Activated naive CD4-positive, alpha-beta T cell treated with anti-CD3 and anti-CD28 coated beads for 36 hours (primary cell): ENCODE results near the gene ARF1. TPM values are rescaled to one million over a fixed set of nuclear protein-coding genes. Genes with fewer than 3 reads are reported as not detected.
A peak's percentile ranks its signal among the peaks of the same experiment; 100 is the strongest.

ENCODE experiments used
- CTCF ChIA-PET: fragments of 350-600 bp; sonication (Branson Sonifier 250); formaldehyde crosslinking; loops from one replicate; lab custom pipeline; 2021; ENCODE audit warnings: antibody characterized with exemption; lab: Charles Lee
- DNase-seq: peaks from one replicate; pipeline ENCODE4 v3.0.0-alpha.2; 2020
- H3K27ac Mint-ChIP-seq: one replicate; pipeline ENCODE4 v1.8.0; 2021; ENCODE audit warnings: mild to moderate bottlenecking, mixed read lengths
- H3K27me3 Mint-ChIP-seq: one replicate; pipeline ENCODE4 v1.8.0; 2021; ENCODE audit warnings: low read depth, mixed read lengths
- H3K36me3 Mint-ChIP-seq: one replicate; pipeline ENCODE4 v1.8.0; 2021; ENCODE audit warnings: low read depth, mixed read lengths
- H3K4me1 Mint-ChIP-seq: one replicate; pipeline ENCODE4 v1.8.0; 2021; ENCODE audit warnings: low read depth, mixed read lengths
- H3K4me3 Mint-ChIP-seq: one replicate; pipeline ENCODE4 v1.8.0; 2021; ENCODE audit warnings: mild to moderate bottlenecking, moderate library complexity, mixed read lengths
- H3K9me3 Mint-ChIP-seq: one replicate; pipeline ENCODE4 v1.8.0; 2021; ENCODE audit warnings: mixed read lengths
- intact Hi-C: fragments of 100-400 bp; cut with micrococcal nuclease; formaldehyde crosslinking; loops from one replicate; pipeline ENCODE4 v1.15.1; 2023
- total RNA-seq, 2 experiments: library from RNA; stranded (reverse); gene quantifications; one replicate each; pipeline ENCODE4 v1.2.3, GENCODE V29; 2021

The ARF1 gene
- total RNA-seq, 2 experiments from 2014 or later = 346 to 358 TPM

DNA sequence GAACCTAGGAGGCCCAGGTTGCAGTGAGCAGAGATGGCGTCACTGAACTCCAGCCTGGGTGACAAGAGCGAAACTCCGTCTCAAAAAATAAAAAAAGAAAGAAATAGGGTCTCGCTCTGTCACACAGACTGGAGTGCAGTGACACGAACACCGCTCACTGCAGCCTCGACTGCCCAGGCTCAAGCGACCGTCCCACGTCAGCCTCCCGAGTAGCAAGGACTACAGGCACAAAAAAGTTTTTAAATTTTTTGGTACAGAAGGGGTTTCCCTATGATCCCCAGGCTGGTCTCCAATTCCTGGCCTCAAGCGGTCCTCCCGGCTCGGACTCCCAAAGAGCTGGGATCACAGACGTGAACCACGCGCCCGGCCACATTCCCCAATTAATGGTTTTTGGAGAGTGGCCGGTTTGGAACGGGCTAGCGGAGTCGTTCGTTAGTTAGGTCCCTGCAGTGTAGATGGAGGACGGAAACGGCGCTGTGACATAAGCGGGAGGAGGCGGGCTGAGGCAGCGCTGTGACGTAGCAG is 57.0 kb downstream of the ARF1 start:
- peak overlapping the region; percentile 98 for H3K27ac Mint-ChIP-seq
- no peaks in the 10 kb centered on the region for H3K9me3 Mint-ChIP-seq
- peaks cover 25% of the 10 kb centered on the region for H3K4me1 Mint-ChIP-seq
- DNase-seq = no peak
- peak overlapping the region; percentile 97 for H3K4me3 Mint-ChIP-seq
- no peaks in the 10 kb centered on the region for H3K27me3 Mint-ChIP-seq
- intact Hi-C loops = no loop called here
- peaks cover 4% of the 10 kb centered on the region for H3K36me3 Mint-ChIP-seq
- CTCF ChIA-PET = interaction anchor here (0.6 to 1.8 kb wide), 2 partner anchors 9 to 27 kb away, joined by 3 to 4 read pairs; no protein-coding TSS in a partner anchor

DNA sequence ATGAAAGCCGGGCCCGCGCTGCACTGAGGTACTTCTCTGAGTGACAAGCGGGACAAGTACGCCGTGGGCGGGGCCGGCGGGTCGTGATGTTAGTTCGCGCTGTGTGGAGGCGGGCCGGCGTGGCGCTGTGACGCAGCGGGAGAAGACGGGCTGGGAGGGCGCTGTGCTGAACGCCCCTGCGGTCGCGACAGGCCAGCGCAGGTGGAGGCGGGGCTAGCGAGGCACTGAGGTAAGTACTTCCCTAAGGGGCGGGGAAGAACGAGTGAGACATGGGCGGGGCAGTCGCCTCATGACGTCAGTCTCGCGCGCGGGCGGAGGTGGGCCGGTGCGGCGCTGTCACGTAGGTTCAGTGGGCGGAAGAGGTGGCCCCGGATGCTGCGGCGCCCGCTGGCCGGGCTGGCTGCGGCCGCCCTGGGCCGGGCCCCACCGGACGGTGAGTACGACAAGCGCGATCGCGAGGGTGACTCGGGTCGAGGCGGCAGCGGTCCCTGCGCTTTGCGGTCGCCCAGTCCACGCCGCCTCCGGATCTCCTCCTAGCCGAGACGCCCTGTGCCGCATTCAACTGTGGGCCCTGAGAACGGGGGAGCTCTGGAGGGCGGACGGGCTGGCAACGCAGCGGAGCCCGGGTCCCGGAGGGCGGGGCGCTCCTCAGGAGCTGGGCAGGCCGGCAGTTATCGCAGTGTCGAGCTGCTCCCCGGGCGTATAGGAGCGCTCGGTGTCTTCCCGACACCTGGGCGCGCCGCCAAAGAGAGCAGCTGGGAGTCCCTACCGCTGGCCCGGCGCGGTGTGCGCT is 57.6 kb downstream of the ARF1 start, which contains the start of gene GUK1:
GUK1 (plus strand) TSS at position 349 of the 793 bp plus-strand sequence; CDS start at position 373, 24 bp downstream.
- Mint-ChIP-seq H3K9me3 (no peaks in the 10 kb centered on the region), H3K36me3 (peaks cover 4% of the 10 kb centered on the region), H3K27me3 (no peaks in the 10 kb centered on the region), H3K27ac (peak within 1 kb of the TSS; percentile 98), H3K4me1 (peaks cover 25% of the 10 kb centered on the region), H3K4me3 (peak within 1 kb of the TSS; percentile 97)
- CTCF ChIA-PET = interaction anchor here (0.6 to 1.8 kb wide), 5 partner anchors 9 to 145 kb away, joined by 3 to 6 read pairs (median 3); no protein-coding TSS in a partner anchor
- DNase-seq = peak; percentile 100
- intact Hi-C loops = loop anchor here (1.0 to 2.0 kb wide), 9 partner anchors 9 to 323 kb away; partner anchors contain the start of genes ARF1, C1orf35, IBA57 and MRPL55

DNA sequence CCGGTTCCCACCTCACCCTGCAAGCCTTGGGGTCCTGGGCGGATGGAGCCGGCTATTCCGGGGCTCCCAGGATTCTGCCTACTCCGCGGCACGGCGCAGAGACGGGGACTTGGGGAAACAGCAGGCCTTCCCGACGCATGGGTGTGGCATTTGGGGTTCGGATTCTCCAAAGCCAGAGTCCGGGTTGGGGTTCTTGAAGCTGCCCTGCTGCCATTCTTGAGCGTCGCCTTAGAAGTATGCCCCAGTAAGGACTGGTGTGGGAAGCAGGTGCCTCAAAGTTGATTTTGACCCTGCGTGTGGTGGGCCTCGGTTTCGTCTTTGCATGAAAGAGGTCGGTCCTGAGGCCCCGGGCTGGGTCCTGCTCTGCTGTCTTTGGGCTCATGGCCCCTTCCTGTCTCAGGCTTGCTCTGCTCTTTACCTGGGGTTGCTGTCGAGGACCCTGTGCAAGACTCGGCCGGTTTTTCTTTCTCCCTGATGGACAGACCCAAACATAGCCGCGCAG is 58.3 kb downstream of the ARF1 start:
- Mint-ChIP-seq H3K4me1 (peaks cover 25% of the 10 kb centered on the region), H3K9me3 (no peaks in the 10 kb centered on the region), H3K27ac (peak overlapping the region; percentile 93), H3K36me3 (peaks cover 4% of the 10 kb centered on the region), H3K4me3 (peak overlapping the region; percentile 97), H3K27me3 (no peaks in the 10 kb centered on the region)
- CTCF ChIA-PET = interaction anchor here (0.6 to 1.8 kb wide), 4 partner anchors 10 to 145 kb away, joined by 3 to 6 read pairs (median 4); no protein-coding TSS in a partner anchor
- DNase-seq = no peak
- intact Hi-C loops = loop anchor here (1.0 to 2.0 kb wide), 9 partner anchors 9 to 323 kb away; partner anchors contain the start of genes ARF1, C1orf35, IBA57 and MRPL55

DNA sequence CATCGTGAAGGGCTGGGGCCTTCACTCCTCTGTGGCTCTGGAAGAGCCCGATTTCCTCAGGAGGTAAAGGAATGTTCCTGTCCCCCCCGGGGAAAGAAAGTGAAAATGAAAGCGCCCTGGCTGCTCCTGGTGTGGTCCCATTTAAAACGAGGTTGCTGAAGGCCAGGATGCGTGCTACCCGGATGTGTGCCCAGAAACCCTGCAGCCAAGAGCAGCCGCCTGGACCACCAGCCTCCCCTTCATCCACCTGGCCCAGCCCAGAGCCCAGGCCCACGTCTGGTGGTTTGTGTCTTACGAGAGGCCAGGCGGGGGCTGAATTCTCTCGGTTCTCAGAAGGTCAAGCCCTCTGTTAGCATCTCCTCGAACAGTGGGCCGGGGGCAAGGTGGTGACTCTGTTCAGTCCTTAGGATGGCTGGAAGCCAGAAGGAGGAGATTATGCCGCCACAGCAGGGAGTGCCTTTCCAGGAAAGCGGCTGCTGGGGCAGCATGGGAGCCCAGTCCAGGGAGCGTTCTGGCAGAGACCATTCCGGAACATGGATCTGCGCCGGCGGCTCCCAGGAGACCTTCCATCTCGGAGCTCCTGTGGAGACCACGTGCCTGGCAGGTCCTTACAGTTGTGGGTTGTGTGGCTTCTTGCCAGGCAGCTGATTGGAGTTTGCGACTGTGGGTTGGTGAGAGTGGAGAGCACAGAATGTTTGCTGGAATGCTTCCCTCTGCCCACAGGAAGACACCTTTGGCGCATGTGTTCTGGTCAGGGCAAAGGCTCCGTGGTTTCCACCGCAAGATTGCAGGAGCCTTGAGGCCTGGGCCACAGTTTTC is 58.9 kb downstream of the ARF1 start:
- peak; percentile 47 for DNase-seq
- CTCF ChIA-PET = interaction anchor here (0.8 to 1.7 kb wide), 3 partner anchors 24 to 142 kb away, joined by 3 to 6 read pairs (median 3); no protein-coding TSS in a partner anchor
- Mint-ChIP-seq H3K4me1 (peaks cover 25% of the 10 kb centered on the region), H3K4me3 (peak overlapping the region; percentile 97), H3K9me3 (no peaks in the 10 kb centered on the region), H3K36me3 (peaks cover 4% of the 10 kb centered on the region), H3K27ac (peak overlapping the region; percentile 93), H3K27me3 (no peaks in the 10 kb centered on the region)
- intact Hi-C loops = loop anchor here (2.0 kb wide), 1 partner anchor 135 kb away; no protein-coding TSS in a partner anchor

DNA sequence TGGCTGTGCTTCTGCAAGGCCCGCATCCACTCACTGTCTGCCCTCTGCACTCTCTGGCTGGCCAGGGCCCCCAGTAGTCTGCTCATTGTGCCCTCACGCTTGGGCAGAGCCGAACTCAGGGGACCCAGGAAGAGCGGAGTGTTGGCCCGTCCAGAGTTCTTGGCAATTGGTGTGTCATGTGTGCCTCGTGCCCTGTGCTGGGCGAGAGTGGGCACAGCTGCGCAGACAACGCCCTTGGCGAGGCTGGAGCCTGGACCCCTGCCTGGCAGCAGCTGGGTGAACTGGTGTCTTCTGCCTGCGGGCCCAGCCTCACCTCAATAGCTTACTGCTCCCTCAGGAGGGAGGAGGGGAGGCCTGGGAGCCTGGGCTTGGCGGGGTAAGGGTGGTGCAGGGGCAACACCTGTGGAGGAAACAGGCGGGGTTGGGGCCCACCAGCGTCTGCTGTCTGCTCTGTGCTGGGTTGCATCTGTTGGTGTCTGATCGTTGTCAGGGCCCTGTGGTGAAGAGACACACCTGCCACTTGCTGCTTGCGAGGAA is 59.7 kb downstream of the ARF1 start:
- DNase-seq = no peak

DNA sequence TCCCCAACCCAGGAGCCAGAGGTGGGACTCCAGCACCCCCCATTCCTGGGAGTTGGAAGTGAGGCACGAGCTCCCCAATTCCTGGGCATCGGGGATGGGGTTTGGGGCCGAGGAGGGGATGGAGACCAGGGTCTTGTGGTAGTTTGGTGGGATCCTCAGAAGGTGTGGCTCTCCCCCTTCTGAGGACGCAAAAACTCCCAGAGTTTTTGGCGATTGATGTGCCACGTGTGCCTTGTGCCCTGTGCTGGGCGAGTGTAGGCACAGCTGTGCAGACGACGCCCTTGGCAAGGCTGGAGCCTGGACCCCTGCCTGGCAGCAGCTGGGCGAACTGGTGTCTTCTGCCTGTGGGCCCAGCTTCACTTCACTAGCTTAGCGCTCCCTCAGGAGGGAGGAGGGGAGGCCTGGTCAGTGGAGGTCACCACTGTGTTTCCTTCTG is 60.2 kb downstream of the ARF1 start:
- Mint-ChIP-seq H3K27ac (peak overlapping the region; percentile 18), H3K36me3 (peaks cover 4% of the 10 kb centered on the region), H3K9me3 (no peaks in the 10 kb centered on the region), H3K4me3 (peak overlapping the region; percentile 97), H3K4me1 (peaks cover 25% of the 10 kb centered on the region), H3K27me3 (no peaks in the 10 kb centered on the region)
- no peak for DNase-seq
- CTCF ChIA-PET = interaction anchor here (0.9 to 1.7 kb wide), 3 partner anchors 22 to 143 kb away, joined by 3 to 5 read pairs (median 3); partner anchors contain the start of gene IBA57
- intact Hi-C loops = no loop called here

More for the DNA sequence above, 59.7 kb downstream of the ARF1 start:
- Mint-ChIP-seq H3K4me3 (peak overlapping the region; percentile 97), H3K27me3 (no peaks in the 10 kb centered on the region), H3K27ac (peak overlapping the region; percentile 18), H3K36me3 (peaks cover 4% of the 10 kb centered on the region), H3K4me1 (peaks cover 25% of the 10 kb centered on the region), H3K9me3 (no peaks in the 10 kb centered on the region)
- CTCF ChIA-PET = interaction anchor here (1.2 to 1.7 kb wide), 2 partner anchors 24 to 143 kb away, joined by 3 read pairs; partner anchors contain the start of gene IBA57
- intact Hi-C loops = no loop called here

DNA sequence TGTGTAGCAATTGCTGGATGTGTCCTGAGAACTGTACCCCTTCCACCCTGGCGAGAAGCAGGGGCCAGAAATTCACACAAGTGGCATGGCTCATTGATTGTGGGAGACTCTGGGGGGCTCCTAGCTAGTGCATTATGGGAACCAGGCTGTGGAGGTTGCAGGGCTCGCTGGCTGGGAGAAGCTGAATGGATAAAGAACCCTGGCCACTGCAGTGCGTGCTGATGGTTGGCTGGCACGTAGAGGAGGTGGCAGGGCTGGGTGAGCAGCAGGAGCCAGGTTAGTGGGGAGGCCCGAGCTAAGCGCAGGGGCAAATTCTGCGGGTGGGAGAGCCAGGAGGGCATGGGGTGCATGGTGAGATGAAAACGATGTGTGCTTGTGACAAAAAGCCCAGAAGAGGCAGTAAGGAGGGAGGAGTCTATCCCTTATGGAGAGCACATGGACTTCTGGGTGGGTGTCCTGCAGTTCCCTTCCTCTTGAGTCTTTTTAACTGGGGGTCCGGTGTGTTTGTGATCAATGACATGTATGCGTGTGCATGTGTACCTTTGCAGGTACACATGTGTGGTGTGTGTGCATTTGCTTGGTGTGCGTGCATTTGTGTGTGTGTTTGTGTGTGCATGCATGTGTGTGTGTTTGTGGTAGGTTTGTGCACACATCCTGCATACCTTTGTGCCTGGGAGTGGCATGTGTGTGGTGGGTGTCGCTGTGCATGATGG is 61.1 kb downstream of the ARF1 start:
- intact Hi-C loops = no loop called here
- Mint-ChIP-seq H3K27ac (no peak overlapping the region), H3K27me3 (no peaks in the 10 kb centered on the region), H3K4me3 (peak overlapping the region; percentile 20), H3K4me1 (peaks cover 25% of the 10 kb centered on the region), H3K9me3 (no peaks in the 10 kb centered on the region), H3K36me3 (peaks cover 4% of the 10 kb centered on the region)
- CTCF ChIA-PET = interaction anchor here (0.9 to 1.7 kb wide), 2 partner anchors 21 to 144 kb away, joined by 3 to 5 read pairs; no protein-coding TSS in a partner anchor
- DNase-seq = no peak

DNA sequence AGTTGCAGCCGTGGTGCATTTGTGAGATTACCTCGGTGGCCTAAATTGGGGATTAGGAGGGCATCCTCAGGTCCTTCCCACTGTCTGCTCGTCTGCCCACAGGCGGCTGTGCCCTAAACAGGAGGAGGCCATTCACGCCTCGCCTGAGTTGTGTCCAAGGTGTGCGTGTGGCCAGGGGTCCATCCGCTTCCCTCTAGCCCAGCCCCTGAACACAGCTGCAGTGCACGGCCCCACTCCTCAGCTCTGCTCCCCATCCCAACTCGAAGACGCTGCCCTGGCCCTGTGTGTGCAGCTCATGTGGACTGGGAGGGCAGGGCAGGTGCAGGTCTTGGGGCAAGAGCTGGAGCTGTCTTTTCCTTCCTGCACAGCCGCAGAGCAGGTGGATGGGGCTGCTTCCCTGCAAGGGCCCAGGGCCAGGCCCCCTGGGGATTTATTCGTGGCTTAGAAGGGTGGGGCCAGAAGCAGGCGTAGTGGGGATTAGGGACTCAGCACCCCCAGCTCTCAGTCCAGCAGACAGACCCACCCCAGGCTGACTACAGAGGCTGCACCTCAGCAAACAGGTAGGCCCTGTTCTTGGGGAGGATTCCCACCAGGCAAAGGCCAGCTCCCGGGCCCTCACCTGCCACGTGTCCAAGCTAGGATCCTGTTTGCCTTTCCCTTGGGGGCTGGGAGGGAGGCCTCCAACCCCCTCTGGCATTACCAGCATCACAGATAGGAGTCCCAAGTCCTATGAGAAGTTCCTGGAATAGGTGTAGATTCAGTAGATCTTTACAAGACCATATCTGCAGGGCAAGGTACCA is 61.9 kb downstream of the ARF1 start:
- H3K4me1 Mint-ChIP-seq = peaks cover 25% of the 10 kb centered on the region
- CTCF ChIA-PET = interaction anchor here (0.7 kb wide), 1 partner anchor 10 kb away, joined by 3 read pairs; no protein-coding TSS in a partner anchor
- peaks cover 4% of the 10 kb centered on the region for H3K36me3 Mint-ChIP-seq
- no peaks in the 10 kb centered on the region for H3K27me3 Mint-ChIP-seq
- intact Hi-C loops = no loop called here
- no peaks in the 10 kb centered on the region for H3K9me3 Mint-ChIP-seq
- H3K27ac Mint-ChIP-seq = no peak overlapping the region
- H3K4me3 Mint-ChIP-seq = no peak overlapping the region
- DNase-seq = no peak

DNA sequence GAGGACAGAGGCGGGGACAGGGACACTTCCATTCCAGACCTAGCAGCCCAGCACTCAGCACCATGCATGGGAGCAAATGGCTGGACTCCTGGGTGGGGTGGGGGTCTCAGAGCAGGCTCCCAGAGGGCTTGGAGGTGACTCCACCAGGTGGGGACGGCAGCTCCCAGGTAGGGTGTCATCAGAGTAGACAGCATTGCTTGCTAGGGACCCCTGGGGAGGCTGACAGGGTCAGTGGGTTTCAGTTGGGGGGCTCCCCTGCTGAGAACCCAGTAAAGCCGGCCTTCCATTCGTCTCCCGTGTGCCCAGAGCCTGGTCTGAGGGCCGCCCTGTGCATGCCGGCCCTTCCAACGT is 62.5 kb downstream of the ARF1 start:
- Mint-ChIP-seq H3K9me3 (no peaks in the 10 kb centered on the region), H3K27ac (no peak overlapping the region), H3K27me3 (no peaks in the 10 kb centered on the region), H3K36me3 (peaks cover 4% of the 10 kb centered on the region), H3K4me3 (no peak overlapping the region), H3K4me1 (peaks cover 25% of the 10 kb centered on the region)
- DNase-seq = no peak
- intact Hi-C loops = no loop called here
- CTCF ChIA-PET = interaction anchor here (0.7 kb wide), 1 partner anchor 9 kb away, joined by 3 read pairs; no protein-coding TSS in a partner anchor
